Thyroid gland (tissue), 4 donors: Measurements from ENCODE around the gene KIAA1671. TPM values are rescaled to one million over a fixed set of nuclear protein-coding genes. Genes with fewer than 3 reads are reported as not detected.

Experiments
- DNase-seq, 2 donors: peaks; one replicate each; pipeline ENCODE4 v3.0.0-alpha.2; 2019
- H3K27ac ChIP-seq, 3 donors: fragments of 200-600 bp; sonication (generic); 1 replicate in 2 of 3; 2 replicates in 1 of 3; pipeline ENCODE4 v1.5.1; 2016 to 2019; ENCODE audit warnings: mild to moderate bottlenecking in 1 of 3, moderate library complexity in 1 of 3
- H3K27me3 ChIP-seq: fragments of 200-600 bp; sonication (generic); one replicate; pipeline ENCODE4 v1.5.1; 2019
- H3K36me3 ChIP-seq, 2 donors: fragments of 200-600 bp; sonication (generic); one replicate each; pipeline ENCODE4 v1.5.1; 2016 to 2019
- H3K4me1 ChIP-seq, 2 donors: fragments of 200-600 bp; sonication (generic); one replicate each; pipeline ENCODE4 v1.5.1; 2017 to 2019
- H3K4me3 ChIP-seq, 3 donors: fragments of 200-600 bp; sonication (generic); replicated peaks in 1 of 3; 1 replicate in 2 of 3; 2 replicates in 1 of 3; pipeline ENCODE4 v1.5.1; 2016; ENCODE audit warnings: mild to moderate bottlenecking in 1 of 3
- H3K9me3 ChIP-seq: fragments of 200-600 bp; sonication (generic); one replicate; pipeline ENCODE4 v1.5.1; 2017
- CTCF ChIP-seq, 6 experiments: fragments of 200-600 bp in 3 of 6; fragments of 450-650 bp in 3 of 6; sonication (generic) in 3 of 6; IDR thresholded peaks; one replicate each; pipeline ENCODE4 v1.5.1; 2016 to 2019; ENCODE audit warnings: antibody characterized with exemption in 6 of 6, mild to moderate bottlenecking in 2 of 6, inconsistent platforms in 1 of 6, moderate library complexity in 1 of 6
- POLR2A ChIP-seq, 2 donors: fragments of 450-650 bp; IDR thresholded peaks; one replicate each; pipeline ENCODE4 v1.6.1; 2017; ENCODE audit warnings: antibody characterized with exemption in 2 of 2, mild to moderate bottlenecking in 2 of 2, moderate library complexity in 1 of 2
- WGBS, 2 donors: methylation state at CpG; one replicate each; pipeline ENCODE4 v1.1.5; 2017; 5-methylcytosine and 5-hydroxymethylcytosine counted together
- intact Hi-C: fragments of 100-400 bp; cut with DNase I; formaldehyde crosslinking; loops from one replicate; pipeline ENCODE4 v1.15.1; 2023
- total RNA-seq, 4 donors: library from RNA; depleted of rRNA; stranded (reverse); fragments of >200 nt; gene quantifications; one replicate each; pipeline ENCODE4 v1.2.3, GENCODE V29; 2016

The KIAA1671 gene
- total RNA-seq, 4 donors from 2014 or later: 63.2 to 111 (median 79.7) TPM

- Histone ChIP-seq H3K4me3 (no peak overlapping the region), H3K9me3 (no peaks in the 10 kb centered on the region), H3K4me1 (no peaks in the 10 kb centered on the region), H3K36me3 (no peaks in the 10 kb centered on the region), H3K27ac (no peak overlapping the region), H3K27me3 (no peaks in the 10 kb centered on the region)
- DNase-seq: no peak
- intact Hi-C loops: no loop called here
- 59 to 65% methylated on average over 3 of the region's 3 CpGs for WGBS, 2 donors
- TF ChIP-seq CTCF (IDR thresholded peaks at IDR 0.05) (no peak), POLR2A (IDR thresholded peaks at IDR 0.05) (no peak)
Observed at GRCh38 chr22:25212337-25212736, 259.8 kb downstream of the KIAA1671 start.

- intact Hi-C loops: no loop called here
- Histone ChIP-seq H3K27ac (no peak overlapping the region), H3K4me3 (no peak overlapping the region), H3K36me3 (no peaks in the 10 kb centered on the region), H3K9me3 (no peaks in the 10 kb centered on the region), H3K27me3 (no peaks in the 10 kb centered on the region), H3K4me1 (no peaks in the 10 kb centered on the region)
- no peak for TF ChIP-seq CTCF (IDR thresholded peaks at IDR 0.05)
- TF ChIP-seq POLR2A (IDR thresholded peaks at IDR 0.05): no peak
- 79 to 82% methylated on average over 3 of the region's 3 CpGs for WGBS, 2 donors
- DNase-seq: no peak
Observed at GRCh38 chr22:25213221-25213620, 260.7 kb downstream of the KIAA1671 start.

GRCh38 chr22:25216230-25216629 lies 263.7 kb downstream of the KIAA1671 start:
- Histone ChIP-seq H3K9me3 (no peaks in the 10 kb centered on the region), H3K4me1 (no peaks in the 10 kb centered on the region), H3K27ac (no peak overlapping the region), H3K36me3 (no peaks in the 10 kb centered on the region), H3K4me3 (no peak overlapping the region), H3K27me3 (no peaks in the 10 kb centered on the region)
- 78 to 86% methylated on average over 2 of the region's 2 CpGs for whole genome bisulfite sequencing, 2 donors
- intact Hi-C loops: no loop called here
- TF ChIP-seq POLR2A (IDR thresholded peaks at IDR 0.05) (no peak), CTCF (IDR thresholded peaks at IDR 0.05) (no peak)
- no peak for DNase-seq

- whole genome bisulfite sequencing, 2 donors: 91 to 93% methylated on average over 17 to 19 of the region's 19 CpGs
- Histone ChIP-seq H3K27me3 (no peaks in the 10 kb centered on the region), H3K4me1 (no peaks in the 10 kb centered on the region), H3K36me3 (no peaks in the 10 kb centered on the region), H3K9me3 (no peaks in the 10 kb centered on the region), H3K27ac (no peak within 1 kb of the TSS), H3K4me3 (no peak within 1 kb of the TSS)
- intact Hi-C loops: no loop called here
- DNase-seq: no peak
- TF ChIP-seq POLR2A (IDR thresholded peaks at IDR 0.05): no peak
- TF ChIP-seq CTCF (IDR thresholded peaks at IDR 0.05): no peak
Observed at GRCh38 chr22:25219211-25219689, 266.7 kb downstream of the KIAA1671 start, which contains the start of gene CRYBB2. Gene CRYBB2 (plus strand): TSS chr22:25219639. CDS start chr22:25221430, 1,791 bp downstream.

- no peaks in the 10 kb centered on the region for H3K36me3 ChIP-seq
- 54 to 60% methylated on average over 4 of the region's 4 CpGs for WGBS, 2 donors
- no peaks in the 10 kb centered on the region for H3K9me3 ChIP-seq
- no peaks in the 10 kb centered on the region for H3K4me1 ChIP-seq
- intact Hi-C loops: no loop called here
- DNase-seq: peak in 1 of 2 donors; percentile 21
- TF ChIP-seq CTCF (IDR thresholded peaks at IDR 0.05): no peak
- no peak for TF ChIP-seq POLR2A (IDR thresholded peaks at IDR 0.05)
- no peaks in the 10 kb centered on the region for H3K27me3 ChIP-seq
- no peak overlapping the region for H3K27ac ChIP-seq
- no peak overlapping the region for H3K4me3 ChIP-seq
Observed at GRCh38 chr22:25219948-25220442, 267.5 kb downstream of the KIAA1671 start.
